Heart right ventricle (tissue), 16 donors: ENCODE measurements around the gene PROK2. TPM values are rescaled to one million over a fixed set of nuclear protein-coding genes. Genes with fewer than 3 reads are reported as not detected.

Source experiments
- ATAC-seq, 8 donors: fragments of 200-7000 bp; cut with Tn5 transposase; one replicate each; pipeline ENCODE4 v1.9.1; 2020; ENCODE audit warnings: mild to moderate bottlenecking in 8 of 8, moderate library complexity in 8 of 8, moderate number of reproducible peaks in 1 of 8
- DNase-seq, 2 donors: peaks; one replicate each; pipeline ENCODE4 v3.0.0-alpha.2; 2020
- H3K27ac ChIP-seq, 10 donors: fragments of 200-600 bp; sonication (generic) in 2 of 10; one replicate each; pipeline versions ENCODE4 v1.5.0 to v1.8.0; 2020 to 2022; ENCODE audit warnings: mild to moderate bottlenecking in 3 of 10
- H3K27me3 ChIP-seq, 7 donors: fragments of 200-600 bp; one replicate each; pipeline ENCODE4 v1.8.0; 2021 to 2022; ENCODE audit warnings: mild to moderate bottlenecking in 2 of 7
- H3K36me3 ChIP-seq, 9 donors: fragments of 200-600 bp; sonication (generic) in 1 of 9; one replicate each; pipeline versions ENCODE4 v1.5.0 to v1.8.0; 2020 to 2022; ENCODE audit warnings: mild to moderate bottlenecking in 2 of 9
- H3K4me1 ChIP-seq, 9 donors: fragments of 200-600 bp; sonication (generic) in 1 of 9; one replicate each; pipeline versions ENCODE4 v1.5.0 to v1.8.0; 2020 to 2022; ENCODE audit warnings: mild to moderate bottlenecking in 4 of 9
- H3K4me3 ChIP-seq, 10 donors: fragments of 200-600 bp; sonication (generic) in 2 of 10; one replicate each; pipeline versions ENCODE4 v1.5.0 to v1.8.0; 2020 to 2022; ENCODE audit warnings: mild to moderate bottlenecking in 7 of 10, moderate library complexity in 2 of 10
- H3K9me3 ChIP-seq, 11 donors: fragments of 200-600 bp in 10 of 11; sonication (generic) in 2 of 11; one replicate each; pipeline versions ENCODE4 v1.5.0 to v1.8.0; 2013 to 2022; ENCODE audit warnings: mild to moderate bottlenecking in 2 of 11, control low read depth in 1 of 11, moderate library complexity in 1 of 11
- CTCF ChIP-seq, 9 donors: fragments of 200-600 bp; sonication (generic) in 2 of 9; IDR thresholded peaks; one replicate each; pipeline versions ENCODE4 v1.5.0 to v1.8.0; 2021 to 2022; ENCODE audit warnings: antibody characterized with exemption in 9 of 9, mild to moderate bottlenecking in 5 of 9, moderate library complexity in 1 of 9
- WGBS, 2 donors: extraction: QIAGEN DNeasy Blood & Tissue Kit; methylation state at CpG; one replicate each; pipeline ENCODE4 v1.1.7; 2013; ENCODE audit warnings: inconsistent platforms in 1 of 2; 5-methylcytosine and 5-hydroxymethylcytosine counted together
- intact Hi-C, 10 donors: fragments of 100-400 bp; cut with DNase I; formaldehyde crosslinking; loops; one replicate each; pipeline versions ENCODE4 v1.11.1 to v1.14.2; 2022
- polyA plus RNA-seq, 2 donors: library from polyadenylated mRNA; stranded (reverse); fragments of 200-250 nt; gene quantifications; one replicate each; pipeline ENCODE4 v1.2.3, GENCODE V29; 2013
- total RNA-seq, 10 donors: library from RNA; stranded (reverse); fragmentation: NEBNext Ultra II Directional in 3 of 10; extraction: Animal tissue kit (Norgen Biotek cat#: 25700) in 3 of 10; gene quantifications; one replicate each; pipeline versions ENCODE4 v1.2.1 to v1.2.4, GENCODE V29; 2021 to 2023
- donor health status: Arrhythmogenic right ventricular cardiomyopathy.
- donor health status: ischemic (EF 13 %, LVEDD 7.1; RV severe dilation, severe dysfunction).
- donor health status: healthy with polysubstance abuse.
- donor health status: DM: no; HTN: yes; CAD: no.
- donor health status: DM: no; HTN: no; CAD: no.
- donor health status: ischemic (EF 25% LVEDD 6.9; RV normal size, moderate dysfunction).
- donor health status: ischemic (EF 25% LVEDD 5.7; RV mildly dilated, moderate dysfunction).
- donor health status: healthy.
- donor health status: DM: yes; HTN: yes; CAD: no.
- donor health status: Ischemic cardiomyopathy.
- donor health status: ischemic (EF 35%, LVEDD 5.7; RV mildly dilated, moderate dysfunction).
- donor health status: nonischemic (EF 11% LVEDD 7.7; RV severe dilation, severe dysfunction).
- donor health status: DM: yes; HTN: yes; CAD: no.
- donor health status: PGD.
- donor health status: ischemic (EF 29% LVEDD 5.4; RV normal size, mild dysfunction).
- donor health status: nonischemic (EF 23%, LVEDD 6.1; RV moderate dilation, normal function).

Gene PROK2
- total and polyA plus RNA-seq, 12 donors: 0.09 to 0.67 (median 0.43) TPM; not detected in 4

- intact Hi-C loops: no loop called here
- H3K4me1 ChIP-seq: no peaks in the 10 kb centered on the region
- TF ChIP-seq CTCF (IDR thresholded peaks at IDR 0.05): no peak
- no peak overlapping the region for H3K27ac ChIP-seq
- H3K36me3 ChIP-seq: no peaks in the 10 kb centered on the region
- 62 to 77% methylated on average over 5 of the region's 5 CpGs for WGBS, 2 donors
- H3K4me3 ChIP-seq: no peak overlapping the region
- H3K9me3 ChIP-seq: no peaks in the 10 kb centered on the region
- ATAC-seq (no peak), DNase-seq (no peak)
- peaks cover 0 to 76% (median 33%) of the 10 kb centered on the region in 7 donors for H3K27me3 ChIP-seq
Measured at GRCh38 chr3:71771126-71771525, 13.8 kb downstream of the PROK2 start.

- Histone ChIP-seq H3K4me1 (peaks cover 0 to 6% (median 0%) of the 10 kb centered on the region in 9 donors), H3K9me3 (no peaks in the 10 kb centered on the region), H3K27ac (no peak overlapping the region), H3K36me3 (no peaks in the 10 kb centered on the region), H3K27me3 (peaks cover 0 to 56% (median 15%) of the 10 kb centered on the region in 7 donors), H3K4me3 (no peak overlapping the region)
- WGBS, 2 donors: 65 to 69% methylated on average over 5 of the region's 5 CpGs
- no peak for ATAC-seq
- no peak for DNase-seq
- TF ChIP-seq CTCF (IDR thresholded peaks at IDR 0.05): no peak
- intact Hi-C loops: no loop called here
Measured at GRCh38 chr3:71763426-71763825, 21.5 kb downstream of the PROK2 start.

- Histone ChIP-seq H3K9me3 (no peaks in the 10 kb centered on the region), H3K36me3 (no peaks in the 10 kb centered on the region), H3K27me3 (peaks cover 0 to 63% (median 31%) of the 10 kb centered on the region in 7 donors), H3K27ac (no peak overlapping the region), H3K4me3 (no peak overlapping the region), H3K4me1 (peaks cover 0 to 9% (median 0%) of the 10 kb centered on the region in 9 donors)
- DNase-seq (no peak), ATAC-seq (no peak)
- WGBS, 2 donors: 67 to 83% methylated on average over 1 of the region's 1 CpG
- TF ChIP-seq CTCF (IDR thresholded peaks at IDR 0.05): no peak
- intact Hi-C loops: no loop called here
Measured at GRCh38 chr3:71760140-71760539, 24.8 kb downstream of the PROK2 start.

GRCh38 chr3:71759401-71759800 is 25.5 kb downstream of the PROK2 start:
- H3K36me3 ChIP-seq: no peaks in the 10 kb centered on the region

More at GRCh38 chr3:71759401-71759800, 25.5 kb downstream of the PROK2 start:
- ATAC-seq (no peak), DNase-seq (no peak)
- intact Hi-C loops: no loop called here
- TF ChIP-seq CTCF (IDR thresholded peaks at IDR 0.05): no peak
- Histone ChIP-seq H3K4me1 (peaks cover 0 to 12% (median 0%) of the 10 kb centered on the region in 9 donors), H3K27me3 (peaks cover 0 to 62% (median 35%) of the 10 kb centered on the region in 7 donors), H3K4me3 (no peak overlapping the region), H3K27ac (no peak overlapping the region), H3K9me3 (no peaks in the 10 kb centered on the region)
- WGBS, 2 donors: 74 to 79% methylated on average over 5 of the region's 5 CpGs
